ENCODE data around the gene NOSIP.

NOSIP gene

DNA sequence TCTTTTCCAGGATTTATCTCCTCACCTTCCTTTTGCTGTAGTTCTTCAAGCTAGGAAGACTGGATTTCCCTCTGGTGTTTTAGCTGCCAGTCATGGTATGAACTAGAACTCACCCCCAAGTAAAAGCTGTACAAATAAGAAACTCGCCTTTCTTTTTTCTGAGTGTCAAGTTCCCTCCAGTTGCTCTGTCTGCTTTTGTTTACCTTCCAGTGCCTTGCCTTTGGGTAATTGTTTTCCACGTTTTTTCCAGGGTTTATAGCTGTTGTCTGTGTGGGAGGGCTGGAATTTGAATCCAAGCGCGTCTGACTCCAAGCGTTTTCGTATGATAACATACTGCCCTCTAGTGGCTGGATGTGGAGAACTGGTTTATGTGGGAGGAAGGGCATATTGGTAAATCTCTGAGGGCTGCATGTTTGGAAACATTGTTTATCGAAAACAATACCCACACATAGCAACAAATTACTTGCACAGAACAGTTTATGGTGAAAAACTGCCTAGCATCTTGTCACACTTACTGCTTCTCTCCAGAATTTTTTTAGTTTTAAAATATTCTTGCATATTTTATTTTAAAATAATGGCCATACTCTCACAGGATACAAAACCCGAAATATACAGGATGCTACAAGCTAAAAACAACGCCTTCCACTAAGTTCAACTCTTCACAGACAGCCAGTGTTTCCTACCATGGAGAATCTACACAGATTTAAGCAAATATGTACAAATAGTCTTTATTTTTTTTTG lies 33.4 kb downstream of the NOSIP start:
- DNase-seq (ENCODE audit: low spot score) = peak; percentile 90

- DNase-seq (ENCODE audit: low spot score) = no peak
Observed at GRCh38 chr19:49544154-49544553, 36.2 kb downstream of the NOSIP start.

- no peak for DNase-seq (ENCODE audit: low spot score)
Observed at GRCh38 chr19:49543032-49543431, 37.3 kb downstream of the NOSIP start.

- no peak for DNase-seq (ENCODE audit: low spot score)
Observed at GRCh38 chr19:49542446-49542845, 37.9 kb downstream of the NOSIP start.

GRCh38 chr19:49541914-49542313 lies 38.4 kb downstream of the NOSIP start:
- DNase-seq (ENCODE audit: low spot score) = no peak

- DNase-seq (ENCODE audit: low spot score) = no peak
Observed at GRCh38 chr19:49539192-49539952, 41.0 kb downstream of the NOSIP start.

DNA sequence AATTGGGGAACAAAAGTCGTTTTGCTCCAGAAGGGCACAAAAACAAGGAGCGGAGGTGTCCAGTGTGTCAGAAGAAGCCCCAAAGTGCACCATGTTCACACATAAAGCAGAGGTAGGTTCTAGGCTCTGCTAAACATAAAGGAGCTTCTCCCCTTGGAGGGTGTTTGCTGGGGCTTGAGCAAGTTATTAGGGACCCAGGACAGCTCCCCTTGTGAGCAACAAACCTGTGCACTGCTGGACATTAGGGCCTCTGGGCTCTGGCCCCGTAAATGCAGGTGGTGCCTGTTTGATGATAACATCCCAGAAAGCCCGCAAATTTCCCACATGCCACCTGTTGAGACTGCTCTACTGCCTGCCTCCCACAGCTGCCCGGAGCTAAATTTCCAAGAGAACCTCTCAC lies 41.7 kb downstream of the NOSIP start:
- no peak for DNase-seq (ENCODE audit: low spot score)

- no peak for DNase-seq (ENCODE audit: low spot score)
Observed at GRCh38 chr19:49536921-49537462, 43.4 kb downstream of the NOSIP start.

- no peak for DNase-seq (ENCODE audit: low spot score)
Observed at GRCh38 chr19:49534632-49535385, 45.5 kb downstream of the NOSIP start.

DNA sequence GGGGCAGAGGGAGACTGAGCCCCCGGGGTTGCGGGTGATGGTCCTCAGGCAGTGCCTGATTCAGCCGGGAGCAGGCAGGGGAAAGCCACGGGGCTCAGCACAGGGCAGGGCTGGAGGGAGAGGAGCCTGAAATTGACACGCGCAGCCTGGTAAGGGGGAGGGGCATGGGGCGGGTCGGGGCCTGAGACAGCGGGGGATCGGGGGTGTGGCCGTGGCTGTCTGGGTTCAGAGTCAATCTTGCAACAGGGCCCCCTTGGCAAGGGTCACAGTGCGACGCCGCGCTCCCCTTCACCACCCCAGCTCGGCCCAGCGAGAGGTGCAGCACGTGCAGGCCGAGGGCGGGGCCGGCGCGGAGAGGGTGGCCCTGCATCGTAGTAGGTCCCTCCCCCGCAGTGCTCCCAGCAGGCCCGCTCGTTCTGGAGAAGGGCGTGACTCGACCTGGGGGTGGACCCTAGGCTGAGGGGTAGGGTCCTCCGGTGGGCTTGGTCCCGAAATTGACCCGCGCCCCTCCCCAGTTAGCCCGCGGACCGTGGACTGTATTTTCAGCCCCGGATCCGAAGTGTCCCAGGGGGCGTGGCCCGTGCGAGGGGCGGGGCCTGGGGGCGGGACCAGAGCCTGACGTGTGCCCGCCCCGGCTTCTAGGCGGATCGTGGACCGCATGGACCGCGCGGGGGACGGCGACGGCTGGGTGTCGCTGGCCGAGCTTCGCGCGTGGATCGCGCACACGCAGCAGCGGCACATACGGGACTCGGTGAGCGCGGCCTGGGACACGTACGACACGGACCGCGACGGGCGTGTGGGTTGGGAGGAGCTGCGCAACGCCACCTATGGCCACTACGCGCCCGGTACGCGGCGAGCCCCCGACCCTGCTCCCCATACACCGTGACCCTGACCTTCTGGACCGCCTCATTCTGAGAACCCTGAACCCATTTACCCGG lies 46.5 kb downstream of the NOSIP start:
- DNase-seq (ENCODE audit: low spot score) = peak; percentile 57

DNA sequence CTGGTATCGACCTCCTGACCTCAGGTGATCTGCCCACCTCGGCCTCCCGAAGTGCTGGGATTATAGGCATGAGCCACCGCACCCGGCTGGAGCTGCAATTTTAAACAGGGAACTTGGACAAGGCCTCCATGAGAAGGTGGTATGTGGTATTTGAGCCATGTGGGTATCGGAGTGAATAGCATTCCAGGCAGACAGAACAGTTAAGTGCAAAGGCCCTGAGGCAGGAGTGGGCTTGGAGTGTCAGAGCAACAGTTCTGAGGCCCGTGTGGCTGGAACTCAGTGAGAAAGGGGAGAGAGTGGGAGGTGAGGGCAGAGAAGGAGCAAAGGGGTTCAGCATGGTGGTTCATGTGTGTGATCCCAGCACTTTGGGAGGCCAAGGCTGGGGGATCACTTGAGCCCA lies 49.6 kb downstream of the NOSIP start:
- no peak for DNase-seq (ENCODE audit: low spot score)

- DNase-seq (ENCODE audit: low spot score) = no peak
Observed at GRCh38 chr19:49528211-49528771, 52.1 kb downstream of the NOSIP start.

GRCh38 chr19:49524812-49525455 lies 55.4 kb downstream of the NOSIP start:
- DNase-seq (ENCODE audit: low spot score) = no peak

GRCh38 chr19:49520705-49521319 lies 59.5 kb downstream of the NOSIP start:
- DNase-seq (ENCODE audit: low spot score) = no peak

GRCh38 chr19:49518033-49518432 lies 62.3 kb downstream of the NOSIP start:
- DNase-seq (ENCODE audit: low spot score) = no peak

DNA sequence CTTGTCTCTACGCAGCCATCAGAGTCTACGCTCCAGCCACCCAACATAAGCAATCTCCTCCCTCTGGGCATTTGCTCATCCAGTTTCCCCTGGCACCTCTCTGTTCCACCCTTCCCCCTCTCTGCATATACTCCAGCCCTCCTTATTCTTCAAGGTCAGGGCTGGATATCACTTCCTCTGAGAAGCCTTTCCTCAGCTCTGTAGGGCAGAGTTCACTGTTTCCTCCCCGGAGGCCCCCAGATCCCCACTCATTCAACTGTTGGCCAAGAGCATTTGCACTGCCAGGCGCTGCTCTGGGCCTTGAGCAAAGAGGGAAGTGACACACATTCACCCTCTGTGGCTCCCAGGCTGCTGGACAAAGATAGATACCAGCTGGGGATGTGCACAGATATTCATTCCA lies 64.6 kb downstream of the NOSIP start:
- DNase-seq (ENCODE audit: low spot score) = peak; percentile 63

DNA sequence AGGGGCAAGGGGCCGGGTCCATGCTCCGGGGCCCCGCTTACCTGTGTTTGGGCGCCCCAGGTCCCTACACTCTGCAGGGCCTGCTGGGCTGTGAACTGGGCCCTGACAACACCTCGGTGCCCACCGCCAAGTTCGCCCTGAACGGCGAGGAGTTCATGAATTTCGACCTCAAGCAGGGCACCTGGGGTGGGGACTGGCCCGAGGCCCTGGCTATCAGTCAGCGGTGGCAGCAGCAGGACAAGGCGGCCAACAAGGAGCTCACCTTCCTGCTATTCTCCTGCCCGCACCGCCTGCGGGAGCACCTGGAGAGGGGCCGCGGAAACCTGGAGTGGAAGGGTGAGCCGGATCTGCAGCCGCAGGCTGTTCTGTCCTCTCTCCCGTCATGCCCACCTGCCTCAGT lies 66.2 kb downstream of the NOSIP start:
- DNase-seq (ENCODE audit: low spot score) = no peak

GRCh38 chr19:49513746-49514118 lies 66.6 kb downstream of the NOSIP start:
- DNase-seq (ENCODE audit: low spot score) = no peak

DNA sequence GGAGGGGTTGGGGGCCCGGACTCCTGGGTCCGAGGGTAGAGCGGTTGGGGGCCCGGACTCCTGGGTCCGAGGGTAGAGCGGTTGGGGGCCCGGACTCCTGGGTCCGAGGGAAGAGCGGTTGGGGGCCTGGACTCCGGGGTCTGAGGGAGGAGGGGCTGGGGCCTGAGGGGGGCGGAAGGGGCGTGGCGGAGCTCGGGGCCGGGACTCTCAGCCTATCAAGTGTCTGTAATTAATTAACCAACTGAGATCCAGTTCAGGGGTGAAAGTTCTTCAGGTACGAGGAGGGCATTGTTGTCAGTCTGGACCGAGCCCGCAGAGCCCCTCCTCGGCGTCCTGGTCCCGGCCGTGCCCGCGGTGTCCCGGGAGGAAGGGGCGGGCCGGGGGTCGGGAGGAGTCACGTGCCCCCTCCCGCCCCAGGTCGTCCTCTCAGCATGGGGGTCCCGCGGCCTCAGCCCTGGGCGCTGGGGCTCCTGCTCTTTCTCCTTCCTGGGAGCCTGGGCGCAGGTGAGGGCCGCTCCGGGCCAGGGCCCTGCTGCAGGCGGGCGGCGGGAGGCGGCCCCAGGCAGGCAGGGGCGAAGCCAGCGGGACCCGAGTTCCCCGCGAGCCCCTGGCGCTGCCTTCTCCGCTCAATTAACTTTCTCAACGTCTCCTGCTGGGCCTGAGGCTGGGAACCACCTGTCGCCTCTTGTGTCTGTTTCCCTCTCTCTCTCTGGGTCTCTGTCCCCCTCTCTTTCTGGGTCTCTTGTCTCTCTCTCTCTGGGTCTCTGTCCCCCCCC lies 67.2 kb downstream of the NOSIP start:
- no peak for DNase-seq (ENCODE audit: low spot score)
